Measurements from ENCODE around the gene ZBTB20.

GRCh38 chr3:114299421-114299820 is 847.7 kb downstream of the ZBTB20 start:
- TF ChIP-seq ARNTL (CRISPR knock-in tag; IDR thresholded peaks at IDR 0.05; ENCODE audit: borderline replicate concordance, low read depth): no peak
- no peak for TF ChIP-seq SNAI2 (CRISPR knock-in tag; IDR thresholded peaks at IDR 0.05)
- TF ChIP-seq PATZ1 (CRISPR knock-in tag; IDR thresholded peaks at IDR 0.05; ENCODE audit: borderline replicate concordance): no peak
- TF ChIP-seq ZFP3 (CRISPR knock-in tag; IDR thresholded peaks at IDR 0.05): no peak
- no peak for TF ChIP-seq PPARA (CRISPR knock-in tag; IDR thresholded peaks at IDR 0.05; ENCODE audit: borderline replicate concordance)
- no peak for TF ChIP-seq RARB (CRISPR knock-in tag; IDR thresholded peaks at IDR 0.05)
- TF ChIP-seq POU6F1 (CRISPR knock-in tag; IDR thresholded peaks at IDR 0.05; ENCODE audit: borderline replicate concordance, low read depth): no peak
- TF ChIP-seq CSDC2 (CRISPR knock-in tag; IDR thresholded peaks at IDR 0.05): no peak
- TF ChIP-seq ZNF565 (CRISPR knock-in tag; conservative IDR thresholded peaks at IDR 0.05; ENCODE audit: low read depth): no peak
- TF ChIP-seq ZNF8 (CRISPR knock-in tag; IDR thresholded peaks at IDR 0.05): no peak
- TF ChIP-seq TCF4 (CRISPR knock-in tag; IDR thresholded peaks at IDR 0.05; ENCODE audit: borderline replicate concordance): no peak
- no peak for TF ChIP-seq CREB5 (CRISPR knock-in tag; IDR thresholded peaks at IDR 0.05; ENCODE audit: low read depth)
- no peak for TF ChIP-seq ZFP30 (CRISPR knock-in tag; IDR thresholded peaks at IDR 0.05)

Data from SK-N-SH treated with all-trans-retinoic acid at 6 μM for 48 hours (cell line).